ENCODE measurements around the gene UCP2.
A peak's percentile ranks its signal among the peaks of the same experiment; 100 is the strongest.

The UCP2 gene

GRCh38 chr11:73969991-73970800 lies 12.4 kb downstream of the UCP2 start:
- no peak for DNase-seq (ENCODE audit: low spot score)

DNA sequence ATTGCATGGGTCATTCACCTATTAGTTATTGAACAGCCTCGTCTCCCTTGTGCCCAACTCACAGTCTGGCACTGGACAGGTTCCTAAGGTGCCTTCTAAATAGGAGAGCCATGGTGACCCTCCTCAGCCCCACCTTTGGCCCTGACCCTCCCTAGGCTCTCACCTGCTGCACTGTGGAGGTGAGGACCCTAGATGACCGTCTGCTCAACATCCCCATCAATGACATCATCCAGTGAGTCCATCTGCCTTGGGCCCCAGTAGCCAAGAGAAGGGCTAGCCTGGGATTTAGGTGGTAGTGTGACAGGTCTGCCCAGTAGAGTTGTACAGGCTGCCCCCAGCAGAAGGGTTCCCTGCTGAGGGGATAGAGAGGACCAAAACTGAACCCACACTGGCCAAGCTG lies 13.6 kb downstream of the UCP2 start:
- H3K18ac ChIP-seq (ENCODE audit: low read length), result no peak overlapping the region
- no peaks in the 10 kb centered on the region for H3K27me3 ChIP-seq (ENCODE audit: control insufficient read depth in 3 of 3, insufficient read depth in 3 of 3, low read depth in 1 of 3, low read length in 3 of 3)
- no peak overlapping the region for H3K14ac ChIP-seq (ENCODE audit: low read length)
- no peak overlapping the region for H3K9ac ChIP-seq (ENCODE audit: low read depth, low read length, poor library complexity)
- no peak overlapping the region for H3K4ac ChIP-seq (ENCODE audit: low read length)
- H3K9me3 ChIP-seq (replicated peaks in 1 of 2; ENCODE audit: control insufficient read depth in 2 of 2, insufficient read depth in 1 of 2, low read depth in 1 of 2, low read length in 2 of 2), result no peaks in the 10 kb centered on the region
- H2BK12ac ChIP-seq (ENCODE audit: low read length), result no peak overlapping the region
- H2AFZ ChIP-seq (ENCODE audit: low read length), result no peak overlapping the region
- H3K4me1 ChIP-seq (ENCODE audit: control insufficient read depth in 2 of 2, insufficient read depth in 1 of 2, low read depth in 1 of 2, low read length in 2 of 2), result peaks cover 0 to 7% of the 10 kb centered on the region in 2 donors
- no peak overlapping the region for H4K91ac ChIP-seq (ENCODE audit: low read depth, low read length, poor library complexity)
- no peak for DNase-seq (ENCODE audit: low spot score)
- H2AK5ac ChIP-seq (ENCODE audit: low read depth, low read length), result no peak overlapping the region
- no peaks in the 10 kb centered on the region for H3K79me1 ChIP-seq (ENCODE audit: low read depth, low read length)
- no peak overlapping the region for H3K27ac ChIP-seq (replicated peaks; ENCODE audit: low read length)
- no peak overlapping the region for H2BK5ac ChIP-seq (ENCODE audit: low read length)
- H2BK15ac ChIP-seq (ENCODE audit: low read length), result no peak overlapping the region
- no peak overlapping the region for H4K8ac ChIP-seq (ENCODE audit: low read depth, low read length)
- H3K4me3 ChIP-seq (ENCODE audit: low read length in 2 of 2), result no peak overlapping the region
- H3K4me2 ChIP-seq (ENCODE audit: insufficient read depth, low read length, poor library complexity, severe bottlenecking), result no peak overlapping the region
- H3K23ac ChIP-seq (ENCODE audit: low read depth, low read length, poor library complexity), result no peak overlapping the region
- H3K36me3 ChIP-seq (replicated peaks in 1 of 2; ENCODE audit: control insufficient read depth in 2 of 2, insufficient read depth in 2 of 2, low read length in 2 of 2), result peaks cover 0 to under 1% of the 10 kb centered on the region in 2 donors
- H2BK120ac ChIP-seq (ENCODE audit: low read depth, low read length), result no peak overlapping the region
- no CpG with 5 or more reads among the region's 2 CpGs for WGBS, 2 donors (ENCODE audit: extremely low coverage in 2 of 2, insufficient read length in 2 of 2, insufficient replicate concordance in 1 of 2)

More at GRCh38 chr11:73969991-73970800, 12.4 kb downstream of the UCP2 start:
- Histone ChIP-seq H2BK120ac (ENCODE audit: low read depth, low read length) (no peak overlapping the region), H2BK15ac (ENCODE audit: low read length) (no peak overlapping the region), H4K91ac (ENCODE audit: low read depth, low read length, poor library complexity) (no peak overlapping the region), H3K9ac (ENCODE audit: low read depth, low read length, poor library complexity) (no peak overlapping the region), H3K36me3 (replicated peaks in 1 of 2; ENCODE audit: control insufficient read depth in 2 of 2, insufficient read depth in 2 of 2, low read length in 2 of 2) (peaks cover 9 to 10% of the 10 kb centered on the region in 2 donors), H2BK12ac (ENCODE audit: low read length) (no peak overlapping the region), H2AFZ (ENCODE audit: low read length) (no peak overlapping the region), H3K23ac (ENCODE audit: low read depth, low read length, poor library complexity) (no peak overlapping the region), H3K4ac (ENCODE audit: low read length) (no peak overlapping the region), H3K4me2 (ENCODE audit: insufficient read depth, low read length, poor library complexity, severe bottlenecking) (no peak overlapping the region), H3K79me1 (ENCODE audit: low read depth, low read length) (no peaks in the 10 kb centered on the region), H3K27me3 (ENCODE audit: control insufficient read depth in 3 of 3, insufficient read depth in 3 of 3, low read depth in 1 of 3, low read length in 3 of 3) (no peaks in the 10 kb centered on the region), H3K9me3 (replicated peaks in 1 of 2; ENCODE audit: control insufficient read depth in 2 of 2, insufficient read depth in 1 of 2, low read depth in 1 of 2, low read length in 2 of 2) (no peaks in the 10 kb centered on the region), H2BK5ac (ENCODE audit: low read length) (no peak overlapping the region), H3K27ac (replicated peaks; ENCODE audit: low read length) (no peak overlapping the region), H4K8ac (ENCODE audit: low read depth, low read length) (no peak overlapping the region), H2AK5ac (ENCODE audit: low read depth, low read length) (no peak overlapping the region), H3K14ac (ENCODE audit: low read length) (no peak overlapping the region), H3K4me1 (ENCODE audit: control insufficient read depth in 2 of 2, insufficient read depth in 1 of 2, low read depth in 1 of 2, low read length in 2 of 2) (peaks cover 0 to 3% of the 10 kb centered on the region in 2 donors), H3K4me3 (ENCODE audit: low read length in 2 of 2) (no peak overlapping the region), H3K18ac (ENCODE audit: low read length) (no peak overlapping the region)
- WGBS, 2 donors (ENCODE audit: extremely low coverage in 2 of 2, insufficient read length in 2 of 2, insufficient replicate concordance in 1 of 2), result no CpG with 5 or more reads among the region's 13 CpGs

- WGBS, 2 donors (ENCODE audit: extremely low coverage in 2 of 2, insufficient read length in 2 of 2, insufficient replicate concordance in 1 of 2), result no CpG with 5 or more reads among the region's 15 CpGs
- Histone ChIP-seq H4K8ac (ENCODE audit: low read depth, low read length) (no peak overlapping the region), H2BK5ac (ENCODE audit: low read length) (no peak overlapping the region), H2BK12ac (ENCODE audit: low read length) (no peak overlapping the region), H3K27ac (replicated peaks; ENCODE audit: low read length) (no peak overlapping the region), H3K9me3 (replicated peaks in 1 of 2; ENCODE audit: control insufficient read depth in 2 of 2, insufficient read depth in 1 of 2, low read depth in 1 of 2, low read length in 2 of 2) (no peaks in the 10 kb centered on the region), H2AFZ (ENCODE audit: low read length) (no peak overlapping the region), H2BK120ac (ENCODE audit: low read depth, low read length) (no peak overlapping the region), H3K79me1 (ENCODE audit: low read depth, low read length) (no peaks in the 10 kb centered on the region), H3K4ac (ENCODE audit: low read length) (no peak overlapping the region), H3K4me1 (ENCODE audit: control insufficient read depth in 2 of 2, insufficient read depth in 1 of 2, low read depth in 1 of 2, low read length in 2 of 2) (peaks cover 0 to 7% of the 10 kb centered on the region in 2 donors), H3K36me3 (replicated peaks in 1 of 2; ENCODE audit: control insufficient read depth in 2 of 2, insufficient read depth in 2 of 2, low read length in 2 of 2) (no peaks in the 10 kb centered on the region), H2AK5ac (ENCODE audit: low read depth, low read length) (peak overlapping the region; percentile 37), H4K91ac (ENCODE audit: low read depth, low read length, poor library complexity) (no peak overlapping the region), H2BK15ac (ENCODE audit: low read length) (no peak overlapping the region), H3K23ac (ENCODE audit: low read depth, low read length, poor library complexity) (no peak overlapping the region), H3K27me3 (ENCODE audit: control insufficient read depth in 3 of 3, insufficient read depth in 3 of 3, low read depth in 1 of 3, low read length in 3 of 3) (no peaks in the 10 kb centered on the region), H3K4me2 (ENCODE audit: insufficient read depth, low read length, poor library complexity, severe bottlenecking) (no peak overlapping the region), H3K4me3 (ENCODE audit: low read length in 2 of 2) (no peak overlapping the region), H3K14ac (ENCODE audit: low read length) (no peak overlapping the region), H3K18ac (ENCODE audit: low read length) (peak overlapping the region; percentile 22), H3K9ac (ENCODE audit: low read depth, low read length, poor library complexity) (no peak overlapping the region)
- no peak for DNase-seq (ENCODE audit: low spot score)
Measured at GRCh38 chr11:73968356-73968966, 14.2 kb downstream of the UCP2 start.

GRCh38 chr11:73965764-73966121 lies 16.9 kb downstream of the UCP2 start:
- H2BK120ac ChIP-seq (ENCODE audit: low read depth, low read length), result no peak overlapping the region
- DNase-seq (ENCODE audit: low spot score), result no peak
- no peak overlapping the region for H3K14ac ChIP-seq (ENCODE audit: low read length)
- no peak overlapping the region for H2BK15ac ChIP-seq (ENCODE audit: low read length)
- H2AK5ac ChIP-seq (ENCODE audit: low read depth, low read length), result no peak overlapping the region
- H3K36me3 ChIP-seq (replicated peaks in 1 of 2; ENCODE audit: control insufficient read depth in 2 of 2, insufficient read depth in 2 of 2, low read length in 2 of 2), result no peaks in the 10 kb centered on the region
- WGBS, 2 donors (ENCODE audit: extremely low coverage in 2 of 2, insufficient read length in 2 of 2, insufficient replicate concordance in 1 of 2), result no CpG with 5 or more reads among the region's 2 CpGs
- H3K4me2 ChIP-seq (ENCODE audit: insufficient read depth, low read length, poor library complexity, severe bottlenecking), result no peak overlapping the region
- H3K9ac ChIP-seq (ENCODE audit: low read depth, low read length, poor library complexity), result no peak overlapping the region
- H3K4me1 ChIP-seq (ENCODE audit: control insufficient read depth in 2 of 2, insufficient read depth in 1 of 2, low read depth in 1 of 2, low read length in 2 of 2), result peaks cover 0 to 9% of the 10 kb centered on the region in 2 donors
- H3K27ac ChIP-seq (replicated peaks; ENCODE audit: low read length), result no peak overlapping the region
- H3K18ac ChIP-seq (ENCODE audit: low read length), result peak overlapping the region; percentile 41
- no peak overlapping the region for H4K8ac ChIP-seq (ENCODE audit: low read depth, low read length)
- no peak overlapping the region for H2BK5ac ChIP-seq (ENCODE audit: low read length)
- H4K91ac ChIP-seq (ENCODE audit: low read depth, low read length, poor library complexity), result no peak overlapping the region
- no peaks in the 10 kb centered on the region for H3K9me3 ChIP-seq (replicated peaks in 1 of 2; ENCODE audit: control insufficient read depth in 2 of 2, insufficient read depth in 1 of 2, low read depth in 1 of 2, low read length in 2 of 2)
- H3K27me3 ChIP-seq (ENCODE audit: control insufficient read depth in 3 of 3, insufficient read depth in 3 of 3, low read depth in 1 of 3, low read length in 3 of 3), result no peaks in the 10 kb centered on the region
- H3K79me1 ChIP-seq (ENCODE audit: low read depth, low read length), result no peaks in the 10 kb centered on the region
- H3K4ac ChIP-seq (ENCODE audit: low read length), result no peak overlapping the region
- H2BK12ac ChIP-seq (ENCODE audit: low read length), result no peak overlapping the region
- no peak overlapping the region for H3K4me3 ChIP-seq (ENCODE audit: low read length in 2 of 2)
- no peak overlapping the region for H3K23ac ChIP-seq (ENCODE audit: low read depth, low read length, poor library complexity)
- peak overlapping the region; percentile 79 for H2AFZ ChIP-seq (ENCODE audit: low read length)
